Esophagus muscularis mucosa (tissue), 3 donors: ENCODE measurements around the gene TMEM185A.
"Not testable (repeated sequence)": the region's sequence is repeated elsewhere in the genome, so short reads cannot be mapped to it uniquely, and the experiment has no call there.

Experiments
- CTCF ChIP-seq, 3 experiments: fragments of 200-600 bp in 2 of 3; fragments of 450-650 bp in 1 of 3; sonication (generic) in 2 of 3; IDR thresholded peaks; one replicate each; pipeline ENCODE4 v1.5.1; 2017 to 2019; ENCODE audit warnings: antibody characterized with exemption in 3 of 3, mild to moderate bottlenecking in 2 of 3, moderate library complexity in 1 of 3
- POLR2A ChIP-seq: fragments of 450-650 bp; IDR thresholded peaks from one replicate; pipeline ENCODE4 v1.6.1; 2017; ENCODE audit warnings: antibody characterized with exemption, moderate library complexity, mild to moderate bottlenecking, low read depth
- POLR2AphosphoS5 ChIP-seq, 2 donors: sonication (generic); formaldehyde crosslinking; IDR thresholded peaks; one replicate each; pipeline ENCODE4 v1.6.1; 2017; ENCODE audit warnings: antibody characterized with exemption in 2 of 2

- TF ChIP-seq POLR2A; CTCF (IDR thresholded peaks at IDR 0.05); POLR2AphosphoS5 (IDR thresholded peaks at IDR 0.05): not testable (repeated sequence)
These were observed 29.0 kb upstream of the TMEM185A start for GRCh38 chrX:149660613-149661012.
